Measurements from ENCODE around the gene MCM3.

MCM3 gene

GRCh38 chr6:52233975-52234823 lies 50.3 kb downstream of the MCM3 start:
- Histone ChIP-seq H3K4me3 (ENCODE audit: low read depth, low read length) (no peak overlapping the region), H3K27me3 (replicated peaks) (no peaks in the 10 kb centered on the region), H3K36me3 (replicated peaks) (no peaks in the 10 kb centered on the region), H3K27ac (no peak overlapping the region)
- in situ Hi-C loops (cut with HindIII; ENCODE audit: low pct_ligation_motif_present, low sequenced_read_pairs) = no loop called here
- peak; percentile 81 for TF ChIP-seq CTCF (IDR thresholded peaks at IDR 0.05; ENCODE audit: low read depth, low read length, missing control alignments)
- peak; percentile 69 for DNase-seq

GRCh38 chr6:52233005-52233404 lies 51.5 kb downstream of the MCM3 start:
- TF ChIP-seq CTCF (IDR thresholded peaks at IDR 0.05; ENCODE audit: low read depth, low read length, missing control alignments) = no peak
- Histone ChIP-seq H3K27ac (no peak overlapping the region), H3K36me3 (replicated peaks) (no peaks in the 10 kb centered on the region), H3K4me3 (ENCODE audit: low read depth, low read length) (no peak overlapping the region), H3K27me3 (replicated peaks) (no peaks in the 10 kb centered on the region)
- DNase-seq = no peak
- in situ Hi-C loops (cut with HindIII; ENCODE audit: low pct_ligation_motif_present, low sequenced_read_pairs) = no loop called here

GRCh38 chr6:52231406-52232127 lies 53.0 kb downstream of the MCM3 start:
- in situ Hi-C loops (cut with HindIII; ENCODE audit: low pct_ligation_motif_present, low sequenced_read_pairs) = no loop called here
- Histone ChIP-seq H3K4me3 (ENCODE audit: low read depth, low read length) (no peak overlapping the region), H3K27me3 (replicated peaks) (no peaks in the 10 kb centered on the region), H3K36me3 (replicated peaks) (no peaks in the 10 kb centered on the region), H3K27ac (no peak overlapping the region)
- TF ChIP-seq CTCF (IDR thresholded peaks at IDR 0.05; ENCODE audit: low read depth, low read length, missing control alignments) = no peak
- no peak for DNase-seq

- DNase-seq = no peak
- H3K27me3 ChIP-seq (replicated peaks) = no peaks in the 10 kb centered on the region
- TF ChIP-seq CTCF (IDR thresholded peaks at IDR 0.05; ENCODE audit: low read depth, low read length, missing control alignments) = no peak
- in situ Hi-C loops (cut with HindIII; ENCODE audit: low pct_ligation_motif_present, low sequenced_read_pairs) = no loop called here
- H3K27ac ChIP-seq = no peak overlapping the region
- H3K36me3 ChIP-seq (replicated peaks) = no peaks in the 10 kb centered on the region
- no peak overlapping the region for H3K4me3 ChIP-seq (ENCODE audit: low read depth, low read length)
Observed at GRCh38 chr6:52230685-52231084, 53.9 kb downstream of the MCM3 start.

- Histone ChIP-seq H3K27ac (no peak overlapping the region), H3K27me3 (replicated peaks) (no peaks in the 10 kb centered on the region), H3K36me3 (replicated peaks) (no peaks in the 10 kb centered on the region), H3K4me3 (ENCODE audit: low read depth, low read length) (no peak overlapping the region)
- no peak for DNase-seq
- in situ Hi-C loops (cut with HindIII; ENCODE audit: low pct_ligation_motif_present, low sequenced_read_pairs) = no loop called here
- TF ChIP-seq CTCF (IDR thresholded peaks at IDR 0.05; ENCODE audit: low read depth, low read length, missing control alignments) = no peak
Observed at GRCh38 chr6:52227495-52227894, 57.0 kb downstream of the MCM3 start.
